NCI-H1694 (cell line): ENCODE results near the gene ABCC8.

Experiments
- DNase-seq: peaks from one replicate; lab custom pipeline; 2025; lab: John Stamatoyannopoulos, UW

Gene ABCC8

DNA sequence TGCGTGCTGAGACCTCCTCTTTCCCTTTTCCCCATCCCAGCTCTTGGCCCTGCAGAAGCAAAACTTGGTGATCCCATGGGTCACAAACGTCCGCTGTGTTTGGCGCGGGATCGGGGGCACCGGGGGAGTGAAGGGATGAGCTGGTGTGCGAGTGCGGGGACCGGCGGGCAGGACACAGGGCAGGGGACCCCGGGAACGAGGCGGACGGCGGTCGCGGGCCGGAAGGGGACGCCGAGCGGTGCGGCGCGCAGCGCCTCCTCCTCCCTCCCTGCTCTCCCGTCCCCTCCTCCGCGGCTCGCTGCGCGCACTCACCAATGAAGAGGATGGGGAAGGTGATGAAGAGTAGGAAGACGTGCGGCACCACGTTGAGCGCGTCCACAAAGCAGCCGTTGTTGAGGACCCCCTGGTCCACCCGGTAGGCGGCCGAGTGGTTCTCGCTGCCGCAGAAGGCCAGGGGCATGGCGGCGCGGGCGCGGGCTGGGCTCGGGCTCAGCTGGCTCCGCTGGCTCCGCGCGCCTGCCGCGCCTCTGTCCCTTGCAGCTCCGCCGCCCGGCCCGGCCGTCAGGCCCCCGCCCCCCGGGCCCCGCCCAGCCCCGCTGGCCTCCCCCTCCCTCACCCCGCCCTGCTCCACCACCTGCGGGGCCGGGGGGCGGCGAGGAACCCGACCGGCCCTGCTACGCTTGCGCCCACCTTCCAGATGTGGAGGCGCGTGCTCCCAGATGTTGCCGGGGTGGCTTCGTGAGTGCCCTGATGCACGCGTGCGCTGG lies at the start of gene ABCC8:
ABCC8 (minus strand) TSS at position 529 of the 767 bp plus-strand sequence; CDS start at position 460, 69 bp downstream.
- DNase-seq: no peak

- DNase-seq: no peak
These were observed 49.7 kb upstream of the ABCC8 start for GRCh38 chr11:17526326-17526725.

GRCh38 chr11:17525570-17525969 lies 48.9 kb upstream of the ABCC8 start:
- no peak for DNase-seq

GRCh38 chr11:17524221-17524620 lies 47.6 kb upstream of the ABCC8 start:
- no peak for DNase-seq

GRCh38 chr11:17522655-17523054 lies 46.0 kb upstream of the ABCC8 start:
- no peak for DNase-seq

- DNase-seq: no peak
These were observed 44.7 kb upstream of the ABCC8 start for GRCh38 chr11:17521106-17521900.

DNA sequence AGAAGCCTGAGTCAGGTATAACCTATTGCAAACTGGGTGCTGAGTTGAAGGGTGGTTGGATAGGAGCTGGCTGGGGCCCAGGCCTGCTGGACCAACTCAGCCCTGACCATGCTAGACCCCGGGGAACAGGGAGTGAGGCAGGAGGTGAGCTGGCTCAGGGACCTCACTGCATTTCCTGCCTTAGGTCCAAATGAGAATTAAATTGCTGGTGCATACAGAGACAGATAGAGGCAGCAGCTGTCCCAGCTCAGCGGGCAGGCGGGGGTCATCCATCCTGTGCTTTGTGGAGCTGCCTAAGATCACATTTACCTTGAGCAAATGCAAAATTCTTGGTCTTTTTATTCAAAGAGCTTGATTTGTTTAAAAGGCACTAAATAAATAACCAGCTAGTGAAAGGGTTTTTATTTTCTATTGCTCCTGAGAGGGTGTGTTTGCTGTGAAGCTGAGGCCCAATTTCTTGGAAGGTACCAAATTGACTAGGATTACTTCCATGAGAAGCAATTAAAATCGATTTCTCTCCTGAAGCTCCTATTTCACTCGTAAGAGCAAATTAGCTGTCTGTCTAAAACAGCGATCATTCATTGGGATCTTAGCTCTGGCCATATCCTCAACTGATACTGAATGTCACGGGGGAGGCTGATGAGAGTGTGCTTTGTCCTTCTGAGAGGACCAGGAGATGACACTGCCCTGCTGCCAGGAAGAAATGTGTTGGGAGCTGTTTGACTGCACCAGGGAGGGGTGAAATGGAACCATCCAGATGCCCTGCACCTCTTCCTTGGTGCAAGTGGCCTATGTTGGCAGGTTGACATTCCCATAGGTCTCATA lies 42.6 kb upstream of the ABCC8 start:
- no peak for DNase-seq

DNA sequence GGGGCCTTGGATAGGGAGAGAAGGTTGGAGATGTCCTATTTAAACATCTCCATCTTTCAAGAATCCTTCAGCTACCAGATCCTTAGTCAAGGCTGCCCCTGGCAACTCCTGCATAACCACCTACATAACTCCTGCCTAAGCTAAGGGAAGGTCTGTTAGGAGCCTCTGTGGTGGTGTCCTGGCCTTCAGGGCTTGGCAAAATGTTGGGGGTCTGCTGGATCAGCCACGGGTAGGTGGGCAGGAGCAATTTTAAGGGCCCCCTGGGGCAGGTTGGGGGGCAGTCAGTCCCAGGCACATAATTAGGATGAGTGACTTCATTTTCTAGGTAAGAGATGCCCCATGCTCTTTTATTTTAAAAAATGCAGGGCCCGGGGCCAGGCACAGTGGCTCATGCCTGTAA lies 41.7 kb upstream of the ABCC8 start:
- no peak for DNase-seq

- no peak for DNase-seq
These were observed 40.5 kb upstream of the ABCC8 start for GRCh38 chr11:17517186-17517585.

- DNase-seq: no peak
These were observed 40.0 kb upstream of the ABCC8 start for GRCh38 chr11:17516551-17517150.

DNA sequence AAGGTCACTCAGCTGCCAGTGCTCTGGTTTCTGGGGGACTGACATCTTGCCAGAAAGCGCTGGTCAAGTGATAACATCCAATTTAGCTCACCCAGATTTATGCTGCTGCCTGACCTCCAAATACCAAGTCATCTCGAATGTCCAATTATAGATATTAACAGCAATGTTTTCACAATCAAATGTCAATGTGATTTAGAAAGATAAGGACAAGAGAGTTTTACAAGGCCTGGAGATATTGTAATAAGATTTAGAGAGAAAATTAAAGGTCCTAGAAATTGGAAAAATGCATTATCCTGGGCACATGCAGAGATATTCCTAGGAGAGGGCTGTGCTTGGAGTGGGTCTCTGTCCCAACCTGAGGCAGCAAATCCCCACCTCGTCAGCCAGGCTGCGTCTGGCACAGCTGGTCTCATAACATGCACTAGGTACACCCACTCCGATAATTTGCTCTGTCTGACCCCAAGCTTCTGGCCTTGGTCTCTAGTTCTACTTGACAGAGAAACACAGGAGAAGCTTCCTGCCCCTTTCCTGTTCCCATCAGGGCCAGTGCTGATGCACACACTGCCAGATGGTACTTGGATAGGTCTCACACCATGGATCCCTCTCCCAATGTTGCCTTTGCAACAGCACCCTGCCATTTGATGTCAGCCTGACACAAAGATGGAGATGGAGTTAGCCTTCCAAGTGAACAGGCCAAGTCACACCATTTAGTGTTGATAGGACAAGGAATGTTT lies 39.0 kb upstream of the ABCC8 start:
- DNase-seq: no peak

GRCh38 chr11:17514476-17514875 lies 37.8 kb upstream of the ABCC8 start:
- DNase-seq: no peak

- no peak for DNase-seq
These were observed 37.2 kb upstream of the ABCC8 start for GRCh38 chr11:17513853-17514252.

DNA sequence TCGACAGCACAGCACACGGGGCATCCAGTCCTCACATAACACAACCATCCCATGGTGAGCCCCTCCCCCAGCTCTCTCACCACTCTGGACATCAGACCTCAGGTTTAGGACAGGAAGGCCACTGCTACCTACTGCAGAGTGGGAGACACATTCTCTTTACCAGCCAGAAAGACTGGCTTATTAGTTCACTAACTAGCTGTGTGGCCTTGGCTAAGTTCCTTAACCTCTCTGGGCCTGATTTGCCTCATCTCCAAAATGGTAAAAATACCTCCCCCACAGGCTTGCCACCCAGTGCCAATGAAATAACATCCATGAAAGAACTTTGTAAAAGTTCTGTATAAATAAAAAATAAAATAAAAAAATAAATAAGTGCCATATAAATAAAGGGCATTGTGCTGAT lies 35.5 kb upstream of the ABCC8 start:
- DNase-seq: no peak

DNA sequence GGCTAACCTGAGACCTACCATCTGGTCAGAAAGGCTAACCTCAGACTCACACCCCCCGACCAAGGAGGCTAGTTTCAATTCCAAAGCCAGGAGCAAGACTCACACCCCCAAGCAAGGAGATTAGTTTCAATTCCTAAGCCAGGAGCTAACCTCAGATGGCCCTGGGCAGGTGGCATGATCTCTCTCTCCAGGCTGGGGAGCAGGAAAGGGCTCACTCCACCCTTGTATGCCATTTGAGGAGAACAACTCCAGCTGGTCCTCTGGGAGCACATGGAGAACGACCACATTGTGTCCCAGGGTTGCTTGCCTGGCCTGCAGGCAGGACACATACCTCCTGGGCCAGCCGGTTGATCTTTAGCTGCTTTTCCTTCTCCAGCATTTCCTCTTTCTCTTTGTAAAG lies 34.9 kb upstream of the ABCC8 start:
- DNase-seq: no peak

DNA sequence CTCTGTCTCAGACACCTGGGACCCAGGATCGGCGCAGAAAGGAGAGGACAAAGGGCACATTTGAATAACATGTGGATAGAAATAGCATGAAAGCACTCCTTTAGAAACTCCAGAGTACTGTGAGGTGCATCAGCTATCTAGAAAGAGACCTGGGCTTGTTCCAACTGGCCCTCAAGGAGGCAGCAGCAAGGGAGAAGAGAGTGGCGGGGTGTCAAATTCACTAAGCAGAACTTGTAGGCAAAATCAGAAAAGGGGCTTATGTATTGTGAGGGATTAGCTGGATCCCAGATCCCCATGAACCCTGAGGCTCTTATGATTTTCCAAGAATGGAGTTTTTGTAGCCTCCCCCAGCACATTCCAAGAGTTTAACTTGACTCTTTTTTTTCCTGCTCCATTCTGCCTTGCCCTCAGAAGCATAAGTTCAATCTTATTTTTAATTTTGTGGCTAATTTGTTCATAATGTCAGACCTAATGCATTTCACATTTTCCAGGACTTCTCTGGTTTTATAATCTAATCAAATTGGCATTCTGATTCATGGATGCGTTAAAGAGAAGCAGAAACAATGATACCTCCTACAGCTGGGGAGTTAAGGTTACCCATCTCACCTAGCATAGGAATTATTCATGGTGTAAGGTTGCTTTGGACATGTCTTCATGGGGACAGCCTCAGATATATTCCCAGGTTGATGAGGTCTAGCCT lies 34.0 kb upstream of the ABCC8 start:
- no peak for DNase-seq

- DNase-seq: no peak
These were observed 32.1 kb upstream of the ABCC8 start for GRCh38 chr11:17508791-17509190.

GRCh38 chr11:17508306-17508705 lies 31.7 kb upstream of the ABCC8 start:
- no peak for DNase-seq

- DNase-seq: no peak
These were observed 31.1 kb upstream of the ABCC8 start for GRCh38 chr11:17507773-17508172.

DNA sequence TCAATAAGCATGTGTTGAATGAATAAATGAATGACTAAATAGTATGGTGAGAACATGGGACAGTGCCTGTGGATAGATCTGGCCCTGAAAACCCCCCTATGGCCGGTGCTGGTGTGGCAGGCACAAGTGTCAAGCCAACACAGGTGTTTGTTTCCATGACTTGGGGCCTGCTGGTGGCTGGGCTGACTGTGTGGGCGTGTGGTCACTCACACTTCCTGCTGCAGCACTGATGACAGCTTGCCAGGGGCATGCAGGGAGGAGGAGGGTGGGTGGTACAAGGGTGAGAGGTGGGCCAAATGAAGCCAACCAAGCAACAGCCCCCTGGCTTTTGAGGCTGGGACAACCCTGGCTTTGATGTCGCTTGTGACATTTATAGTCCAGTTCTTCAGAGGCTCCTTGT lies 30.3 kb upstream of the ABCC8 start:
- DNase-seq: no peak

- DNase-seq: no peak
These were observed 29.7 kb upstream of the ABCC8 start for GRCh38 chr11:17506314-17506713.
